KMS-11 (cell line): ENCODE measurements around the gene SASH1.

Source experiments
- H2AFZ ChIP-seq: fragments of 200-600 bp; sonication (generic); 2 replicates; pipeline ENCODE4 v1.6.1; 2016; ENCODE audit warnings: antibody characterized with exemption, mixed run types, low read depth
- H3K27ac ChIP-seq: fragments of 200-600 bp; sonication (generic); 2 replicates; pipeline ENCODE4 v1.6.1; 2016; ENCODE audit warnings: mild to moderate bottlenecking, mixed run types
- H3K27me3 ChIP-seq: fragments of 200-600 bp; sonication (generic); 2 replicates; pipeline ENCODE4 v1.6.1; 2017; ENCODE audit warnings: mild to moderate bottlenecking, low read depth, mixed run types, moderate library complexity; ENCODE audit not compliant: insufficient read depth
- H3K36me3 ChIP-seq: fragments of 200-600 bp; sonication (generic); 2 replicates; pipeline ENCODE4 v1.6.1; 2017; ENCODE audit warnings: mild to moderate bottlenecking, mixed run types; ENCODE audit not compliant: insufficient read depth
- H3K4me1 ChIP-seq: fragments of 200-600 bp; sonication (generic); 2 replicates; pipeline ENCODE4 v1.6.1; 2016; ENCODE audit warnings: mild to moderate bottlenecking, low read depth, mixed run types; ENCODE audit not compliant: poor library complexity, severe bottlenecking
- H3K4me2 ChIP-seq: fragments of 200-600 bp; sonication (generic); 2 replicates; pipeline ENCODE4 v1.7.0; 2016; ENCODE audit warnings: mild to moderate bottlenecking, mixed run types
- H3K4me3 ChIP-seq: fragments of 200-600 bp; sonication (generic); IDR thresholded peaks from 2 replicates; pipeline ENCODE4 v1.6.1; 2017; ENCODE audit warnings: low read depth, low read length, mixed read lengths; ENCODE audit not compliant: insufficient read depth
- H3K79me2 ChIP-seq: fragments of 200-600 bp; sonication (generic); 2 replicates; pipeline ENCODE4 v1.6.1; 2016; ENCODE audit warnings: low read depth, mixed run types; ENCODE audit not compliant: insufficient read depth
- H3K9ac ChIP-seq: fragments of 200-600 bp; sonication (generic); 2 replicates; pipeline ENCODE4 v1.6.1; 2016; ENCODE audit warnings: mild to moderate bottlenecking, mixed run types
- H4K20me1 ChIP-seq: fragments of 200-600 bp; sonication (generic); 2 replicates; pipeline ENCODE4 v1.6.1; 2016; ENCODE audit warnings: mild to moderate bottlenecking, mixed run types; ENCODE audit not compliant: insufficient read depth
- CTCF ChIP-seq: fragments of 200-600 bp; sonication (generic); conservative IDR thresholded peaks from 2 replicates; pipeline ENCODE4 v1.6.1; 2017; ENCODE audit warnings: low read depth, mild to moderate bottlenecking, antibody characterized with exemption, low read length, moderate library complexity, mixed read lengths

Gene SASH1

GRCh38 chr6:148448369-148449012, 105.9 kb downstream of the SASH1 start:
- Histone ChIP-seq H3K36me3 (no peaks in the 10 kb centered on the region), H3K27ac (no peak overlapping the region), H3K27me3 (no peaks in the 10 kb centered on the region), H3K4me2 (no peak overlapping the region), H3K9ac (no peak overlapping the region), H3K79me2 (no peaks in the 10 kb centered on the region), H4K20me1 (no peaks in the 10 kb centered on the region), H2AFZ (no peak overlapping the region), H3K4me1 (no peaks in the 10 kb centered on the region), H3K4me3 (no peak overlapping the region)
- no peak for TF ChIP-seq CTCF

GRCh38 chr6:148450866-148451265, 108.2 kb downstream of the SASH1 start:
- Histone ChIP-seq H3K4me2 (no peak overlapping the region), H3K4me3 (no peak overlapping the region), H3K36me3 (no peaks in the 10 kb centered on the region), H2AFZ (no peak overlapping the region), H3K27me3 (no peaks in the 10 kb centered on the region), H3K4me1 (no peaks in the 10 kb centered on the region), H3K79me2 (no peaks in the 10 kb centered on the region), H3K27ac (no peak overlapping the region), H3K9ac (no peak overlapping the region), H4K20me1 (no peaks in the 10 kb centered on the region)
- TF ChIP-seq CTCF, result no peak

GRCh38 chr6:148451690-148452089, 109.1 kb downstream of the SASH1 start:
- no peak for TF ChIP-seq CTCF
- Histone ChIP-seq H3K4me1 (no peaks in the 10 kb centered on the region), H4K20me1 (no peaks in the 10 kb centered on the region), H3K27me3 (no peaks in the 10 kb centered on the region), H3K36me3 (no peaks in the 10 kb centered on the region), H3K4me3 (no peak overlapping the region), H3K79me2 (no peaks in the 10 kb centered on the region), H2AFZ (no peak overlapping the region), H3K9ac (no peak overlapping the region), H3K4me2 (no peak overlapping the region), H3K27ac (no peak overlapping the region)

GRCh38 chr6:148452876-148453275, 110.2 kb downstream of the SASH1 start:
- H3K27ac ChIP-seq, result no peak overlapping the region
- no peaks in the 10 kb centered on the region for H4K20me1 ChIP-seq
- no peaks in the 10 kb centered on the region for H3K4me1 ChIP-seq
- no peak overlapping the region for H3K4me2 ChIP-seq
- no peaks in the 10 kb centered on the region for H3K79me2 ChIP-seq
- no peak overlapping the region for H3K4me3 ChIP-seq
- no peaks in the 10 kb centered on the region for H3K36me3 ChIP-seq
- H3K9ac ChIP-seq, result no peak overlapping the region
- no peak for TF ChIP-seq CTCF
- peaks cover 4% of the 10 kb centered on the region; the same call in 1 of the 2 replicates for H3K27me3 ChIP-seq
- no peak overlapping the region for H2AFZ ChIP-seq
